Activated T-cell treated with anti-CD3 and anti-CD28 coated beads, Interleukin-2, amount 50 U/mL, for 4 hours (primary cell): ENCODE results near the gene SLC43A1. TPM values are rescaled to one million over a fixed set of nuclear protein-coding genes. Genes with fewer than 3 reads are reported as not detected.
A peak's percentile ranks its signal among the peaks of the same experiment; 100 is the strongest.

Source experiments
- ATAC-seq, 2 donors: fragments of 200-7000 bp; cut with Tn5 transposase; one replicate each; pipeline ENCODE4 v1.10.0; 2021
- DNase-seq: peaks from one replicate; pipeline ENCODE4 v3.0.0-alpha.2; 2020
- H3K27me3 Mint-ChIP-seq: one replicate; pipeline ENCODE4 v1.8.0; 2021; ENCODE audit warnings: low read depth, mixed read lengths
- H3K36me3 Mint-ChIP-seq: one replicate; pipeline ENCODE4 v1.8.0; 2022; ENCODE audit warnings: mixed read lengths; ENCODE audit not compliant: insufficient read depth
- H3K4me1 Mint-ChIP-seq: one replicate; pipeline ENCODE4 v1.8.0; 2021; ENCODE audit warnings: low read depth, mixed read lengths
- H3K4me3 Mint-ChIP-seq: one replicate; pipeline ENCODE4 v1.8.0; 2021; ENCODE audit warnings: mild to moderate bottlenecking, moderate library complexity, mixed read lengths
- H3K9me3 Mint-ChIP-seq: one replicate; pipeline ENCODE4 v1.8.0; 2021; ENCODE audit warnings: mixed read lengths
- total RNA-seq, 3 donors: library from RNA; stranded (reverse); gene quantifications; one replicate each; pipeline ENCODE4 v1.2.1, GENCODE V29; 2021

SLC43A1 gene
- total RNA-seq: 10 to 100 TPM; 15.5 to 20.3 (median 18.3) TPM

- no peaks in the 10 kb centered on the region for H3K36me3 Mint-ChIP-seq
- DNase-seq (peak; percentile 19), ATAC-seq (peak; percentile 48 to 49)
Measured at GRCh38 chr11:57515332-57516060, at the start of gene SLC43A1. Gene SLC43A1, minus strand, starts transcription at chr11:57515702. Its CDS starts 1,591 bp downstream, at chr11:57514111.

GRCh38 chr11:57562596-57562995 is 47.1 kb upstream of the SLC43A1 start:
- no peak overlapping the region for H3K4me3 Mint-ChIP-seq
- peaks cover 19% of the 10 kb centered on the region for H3K36me3 Mint-ChIP-seq
- DNase-seq (no peak), ATAC-seq (no peak)
- H3K4me1 Mint-ChIP-seq: peaks cover 46% of the 10 kb centered on the region
- no peaks in the 10 kb centered on the region for H3K27me3 Mint-ChIP-seq
- no peaks in the 10 kb centered on the region for H3K9me3 Mint-ChIP-seq

More at GRCh38 chr11:57515332-57516060, at the start of gene SLC43A1:
- Mint-ChIP-seq H3K9me3 (no peaks in the 10 kb centered on the region), H3K27me3 (no peaks in the 10 kb centered on the region), H3K4me3 (peak within 1 kb of the TSS; percentile 98), H3K4me1 (peaks cover 29% of the 10 kb centered on the region)

GRCh38 chr11:57560146-57560545 is 44.6 kb upstream of the SLC43A1 start:
- no peak overlapping the region for H3K4me3 Mint-ChIP-seq
- no peaks in the 10 kb centered on the region for H3K27me3 Mint-ChIP-seq
- peaks cover 40% of the 10 kb centered on the region for H3K4me1 Mint-ChIP-seq
- H3K36me3 Mint-ChIP-seq: peaks cover 22% of the 10 kb centered on the region
- DNase-seq (no peak), ATAC-seq (no peak)
- no peaks in the 10 kb centered on the region for H3K9me3 Mint-ChIP-seq

- Mint-ChIP-seq H3K9me3 (no peaks in the 10 kb centered on the region), H3K4me3 (no peak overlapping the region), H3K36me3 (peaks cover 32% of the 10 kb centered on the region), H3K4me1 (peaks cover 3% of the 10 kb centered on the region), H3K27me3 (no peaks in the 10 kb centered on the region)
- ATAC-seq (no peak), DNase-seq (no peak)
Measured at GRCh38 chr11:57556041-57556440, 40.5 kb upstream of the SLC43A1 start.

GRCh38 chr11:57555393-57555792 is 39.9 kb upstream of the SLC43A1 start:
- Mint-ChIP-seq H3K27me3 (no peaks in the 10 kb centered on the region), H3K4me3 (no peak overlapping the region), H3K9me3 (no peaks in the 10 kb centered on the region), H3K4me1 (peaks cover 2% of the 10 kb centered on the region), H3K36me3 (peaks cover 31% of the 10 kb centered on the region)
- ATAC-seq: no peak
- DNase-seq: no peak

- Mint-ChIP-seq H3K4me1 (peaks cover 4% of the 10 kb centered on the region), H3K4me3 (no peak overlapping the region), H3K36me3 (peaks cover 31% of the 10 kb centered on the region), H3K9me3 (no peaks in the 10 kb centered on the region), H3K27me3 (no peaks in the 10 kb centered on the region)
- ATAC-seq (no peak), DNase-seq (no peak)
Measured at GRCh38 chr11:57552479-57552878, 37.0 kb upstream of the SLC43A1 start.

- no peak for DNase-seq
- ATAC-seq: no peak
- Mint-ChIP-seq H3K9me3 (no peaks in the 10 kb centered on the region), H3K4me1 (peaks cover 8% of the 10 kb centered on the region), H3K36me3 (peaks cover 31% of the 10 kb centered on the region), H3K27me3 (no peaks in the 10 kb centered on the region), H3K4me3 (no peak overlapping the region)
Measured at GRCh38 chr11:57551941-57552340, 36.4 kb upstream of the SLC43A1 start.

GRCh38 chr11:57549983-57550382 is 34.5 kb upstream of the SLC43A1 start:
- Mint-ChIP-seq H3K27me3 (no peaks in the 10 kb centered on the region), H3K36me3 (peaks cover 28% of the 10 kb centered on the region), H3K4me3 (no peak overlapping the region), H3K9me3 (no peaks in the 10 kb centered on the region), H3K4me1 (peaks cover 6% of the 10 kb centered on the region)
- DNase-seq (no peak), ATAC-seq (no peak)

- Mint-ChIP-seq H3K4me1 (peaks cover 6% of the 10 kb centered on the region), H3K4me3 (no peak overlapping the region), H3K27me3 (no peaks in the 10 kb centered on the region), H3K9me3 (no peaks in the 10 kb centered on the region), H3K36me3 (peaks cover 18% of the 10 kb centered on the region)
- DNase-seq (no peak), ATAC-seq (peak in 1 of 2 donors; percentile 48)
Measured at GRCh38 chr11:57547854-57548377, 32.4 kb upstream of the SLC43A1 start.

- Mint-ChIP-seq H3K4me3 (no peak overlapping the region), H3K36me3 (peaks cover 8% of the 10 kb centered on the region), H3K4me1 (peaks cover 6% of the 10 kb centered on the region), H3K27me3 (no peaks in the 10 kb centered on the region), H3K9me3 (no peaks in the 10 kb centered on the region)
- ATAC-seq (peak; percentile 47 to 61), DNase-seq (no peak)
Measured at GRCh38 chr11:57546869-57547475, 31.5 kb upstream of the SLC43A1 start.

GRCh38 chr11:57546451-57546850 is 30.9 kb upstream of the SLC43A1 start:
- ATAC-seq (no peak), DNase-seq (no peak)
- no peaks in the 10 kb centered on the region for H3K27me3 Mint-ChIP-seq
- H3K4me3 Mint-ChIP-seq: no peak overlapping the region
- H3K36me3 Mint-ChIP-seq: peaks cover 8% of the 10 kb centered on the region
- peaks cover 6% of the 10 kb centered on the region for H3K4me1 Mint-ChIP-seq
- H3K9me3 Mint-ChIP-seq: no peaks in the 10 kb centered on the region

GRCh38 chr11:57545883-57546282 is 30.4 kb upstream of the SLC43A1 start:
- DNase-seq (no peak), ATAC-seq (no peak)
- Mint-ChIP-seq H3K36me3 (peaks cover 8% of the 10 kb centered on the region), H3K27me3 (no peaks in the 10 kb centered on the region), H3K9me3 (no peaks in the 10 kb centered on the region), H3K4me1 (peaks cover 6% of the 10 kb centered on the region), H3K4me3 (no peak overlapping the region)

GRCh38 chr11:57544566-57544965 is 29.1 kb upstream of the SLC43A1 start:
- H3K4me3 Mint-ChIP-seq: no peak overlapping the region
- no peak for ATAC-seq
- peaks cover 3% of the 10 kb centered on the region for H3K36me3 Mint-ChIP-seq
- no peaks in the 10 kb centered on the region for H3K9me3 Mint-ChIP-seq
- H3K4me1 Mint-ChIP-seq: peaks cover 6% of the 10 kb centered on the region
- DNase-seq: no peak
- H3K27me3 Mint-ChIP-seq: no peaks in the 10 kb centered on the region

- Mint-ChIP-seq H3K4me1 (peaks cover 6% of the 10 kb centered on the region), H3K27me3 (no peaks in the 10 kb centered on the region), H3K9me3 (no peaks in the 10 kb centered on the region), H3K36me3 (peaks cover 3% of the 10 kb centered on the region), H3K4me3 (no peak overlapping the region)
- ATAC-seq: no peak
- no peak for DNase-seq
Measured at GRCh38 chr11:57543593-57543992, 28.1 kb upstream of the SLC43A1 start.

- Mint-ChIP-seq H3K27me3 (no peaks in the 10 kb centered on the region), H3K9me3 (no peaks in the 10 kb centered on the region), H3K36me3 (peaks cover 2% of the 10 kb centered on the region)
Measured at GRCh38 chr11:57542582-57542981, 27.1 kb upstream of the SLC43A1 start.

More at GRCh38 chr11:57542582-57542981, 27.1 kb upstream of the SLC43A1 start:
- no peak for DNase-seq
- Mint-ChIP-seq H3K4me1 (peaks cover 4% of the 10 kb centered on the region), H3K4me3 (no peak overlapping the region)
- no peak for ATAC-seq
